ENCODE results near the gene TRAF3. TPM values are rescaled to one million over a fixed set of nuclear protein-coding genes. Genes with fewer than 3 reads are reported as not detected.

TRAF3 gene
- polyA plus RNA-seq, 1 of the 3 experiments (the other 2 are of a cell fraction) = 17.9 TPM

DNA sequence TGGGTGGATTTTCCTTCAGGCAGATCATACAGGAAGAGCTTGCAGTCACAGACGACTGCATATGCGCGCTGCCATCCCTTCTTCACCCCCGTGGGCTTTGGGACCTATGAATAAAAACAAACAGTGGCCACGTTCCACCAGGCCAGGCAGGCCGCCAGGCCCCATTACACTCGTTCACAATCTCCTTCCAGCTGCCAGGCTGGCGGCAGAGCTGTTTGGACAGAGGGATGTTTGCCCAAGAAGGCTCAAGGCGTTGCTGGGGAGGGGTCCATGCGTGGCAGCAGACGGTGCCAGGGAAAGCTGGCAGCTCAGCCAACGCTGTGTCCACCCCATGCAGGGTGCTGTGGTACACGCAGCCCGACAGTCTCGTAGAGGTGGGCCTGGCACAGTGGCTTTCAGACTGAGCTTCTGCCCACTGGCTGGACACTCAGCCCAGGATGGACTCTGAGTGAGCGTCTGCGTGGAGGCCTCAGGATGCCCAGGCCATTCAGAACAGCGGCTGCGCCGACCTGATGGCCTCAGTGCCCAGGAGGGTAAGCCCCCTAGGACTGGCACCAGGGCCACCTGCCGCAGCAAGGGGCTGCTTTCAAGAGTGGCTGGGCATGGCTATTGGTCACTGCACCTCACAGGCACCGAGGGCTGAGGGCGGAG lies 172.7 kb downstream of the TRAF3 start:
- H3K27ac ChIP-seq (ENCODE audit: low read depth in 2 of 2, low read length in 1 of 2) = peak overlapping the region in 1 of 2 experiments; percentile 24; a peak in 1 of 4 replicates
- no peaks in the 10 kb centered on the region for H3K79me2 ChIP-seq (ENCODE audit: insufficient read depth)
- no peaks in the 10 kb centered on the region for H3F3A ChIP-seq (replicated peaks; ENCODE audit: insufficient read depth)
- no peaks in the 10 kb centered on the region for H3K9me2 ChIP-seq
- no peak overlapping the region for H3K4me3 ChIP-seq (ENCODE audit: low read depth in 2 of 2, low read length in 1 of 2)
- no peak for DNase-seq
- peaks cover 0 to 3% of the 10 kb centered on the region in 2 experiments; a peak in 1 of 4 replicates for H3K4me1 ChIP-seq (ENCODE audit: control insufficient read depth in 1 of 2, insufficient read depth in 2 of 2, low read depth in 1 of 2, low read length in 1 of 2)
- no peaks in the 10 kb centered on the region for H3K9me3 ChIP-seq
- no peak for TF ChIP-seq EP300 (IDR thresholded peaks at IDR 0.05; ENCODE audit: borderline replicate concordance in 1 of 2, low read depth in 1 of 2, low read length in 1 of 2)
- TF ChIP-seq, protein P1, sequence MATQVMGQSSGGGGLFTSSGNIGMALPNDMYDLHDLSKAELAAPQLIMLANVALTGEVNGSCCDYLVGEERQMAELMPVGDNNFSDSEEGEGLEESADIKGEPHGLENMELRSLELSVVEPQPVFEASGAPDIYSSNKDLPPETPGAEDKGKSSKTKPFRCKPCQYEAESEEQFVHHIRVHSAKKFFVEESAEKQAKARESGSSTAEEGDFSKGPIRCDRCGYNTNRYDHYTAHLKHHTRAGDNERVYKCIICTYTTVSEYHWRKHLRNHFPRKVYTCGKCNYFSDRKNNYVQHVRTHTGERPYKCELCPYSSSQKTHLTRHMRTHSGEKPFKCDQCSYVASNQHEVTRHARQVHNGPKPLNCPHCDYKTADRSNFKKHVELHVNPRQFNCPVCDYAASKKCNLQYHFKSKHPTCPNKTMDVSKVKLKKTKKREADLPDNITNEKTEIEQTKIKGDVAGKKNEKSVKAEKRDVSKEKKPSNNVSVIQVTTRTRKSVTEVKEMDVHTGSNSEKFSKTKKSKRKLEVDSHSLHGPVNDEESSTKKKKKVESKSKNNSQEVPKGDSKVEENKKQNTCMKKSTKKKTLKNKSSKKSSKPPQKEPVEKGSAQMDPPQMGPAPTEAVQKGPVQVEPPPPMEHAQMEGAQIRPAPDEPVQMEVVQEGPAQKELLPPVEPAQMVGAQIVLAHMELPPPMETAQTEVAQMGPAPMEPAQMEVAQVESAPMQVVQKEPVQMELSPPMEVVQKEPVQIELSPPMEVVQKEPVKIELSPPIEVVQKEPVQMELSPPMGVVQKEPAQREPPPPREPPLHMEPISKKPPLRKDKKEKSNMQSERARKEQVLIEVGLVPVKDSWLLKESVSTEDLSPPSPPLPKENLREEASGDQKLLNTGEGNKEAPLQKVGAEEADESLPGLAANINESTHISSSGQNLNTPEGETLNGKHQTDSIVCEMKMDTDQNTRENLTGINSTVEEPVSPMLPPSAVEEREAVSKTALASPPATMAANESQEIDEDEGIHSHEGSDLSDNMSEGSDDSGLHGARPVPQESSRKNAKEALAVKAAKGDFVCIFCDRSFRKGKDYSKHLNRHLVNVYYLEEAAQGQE (IDR thresholded peaks at IDR 0.05; ENCODE audit: low read depth, low read length) = no peak
- TF ChIP-seq, protein P2, sequence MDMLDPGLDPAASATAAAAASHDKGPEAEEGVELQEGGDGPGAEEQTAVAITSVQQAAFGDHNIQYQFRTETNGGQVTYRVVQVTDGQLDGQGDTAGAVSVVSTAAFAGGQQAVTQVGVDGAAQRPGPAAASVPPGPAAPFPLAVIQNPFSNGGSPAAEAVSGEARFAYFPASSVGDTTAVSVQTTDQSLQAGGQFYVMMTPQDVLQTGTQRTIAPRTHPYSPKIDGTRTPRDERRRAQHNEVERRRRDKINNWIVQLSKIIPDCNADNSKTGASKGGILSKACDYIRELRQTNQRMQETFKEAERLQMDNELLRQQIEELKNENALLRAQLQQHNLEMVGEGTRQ (IDR thresholded peaks at IDR 0.05; ENCODE audit: borderline replicate concordance, low read depth, low read length) = no peak
- no peaks in the 10 kb centered on the region for H3K27me3 ChIP-seq (ENCODE audit: insufficient read depth)
- no peaks in the 10 kb centered on the region for H4K20me1 ChIP-seq (ENCODE audit: insufficient read depth)
- H3K4me2 ChIP-seq = no peak overlapping the region
- no peak overlapping the region for H2AFZ ChIP-seq (ENCODE audit: low read depth)
- H3K36me3 ChIP-seq (replicated peaks in 1 of 2; ENCODE audit: control insufficient read depth in 1 of 2, insufficient read depth in 2 of 2, low read length in 1 of 2) = peaks cover 49 to 87% of the 10 kb centered on the region in 2 experiments
- ChIA-PET POLR2A (no interaction called here), CTCF (interaction anchor here (1.6 kb wide), 1 partner anchor 9 kb away, joined by 3 read pairs; no protein-coding TSS in a partner anchor)
- no peak overlapping the region for H3K9ac ChIP-seq
- WGBS (ENCODE audit: low lambda C conversion rate) = 83% methylated on average over 9 of the region's 23 CpGs

DNA sequence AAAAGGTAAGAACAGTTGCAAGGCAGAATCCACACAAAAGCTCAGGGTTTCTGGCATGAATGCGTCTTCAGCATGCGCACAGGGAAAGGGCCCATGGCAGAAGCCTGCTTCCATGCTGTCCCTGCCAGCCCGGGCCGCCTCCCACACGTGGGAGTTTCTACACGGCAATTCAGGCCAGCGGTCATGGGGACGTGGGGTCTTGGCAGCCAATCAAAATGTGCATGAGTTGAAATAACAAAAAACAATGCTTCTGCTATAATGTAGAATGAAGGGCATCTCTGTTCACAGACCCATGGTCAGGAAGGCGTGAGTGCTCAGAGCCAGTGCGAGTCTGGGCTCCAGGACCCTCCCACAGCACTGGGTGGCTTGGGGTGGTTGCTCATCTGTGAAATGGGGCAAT lies 173.8 kb downstream of the TRAF3 start:
- Histone ChIP-seq H3K4me3 (ENCODE audit: low read depth in 2 of 2, low read length in 1 of 2) (no peak overlapping the region), H3K4me2 (no peak overlapping the region), H4K20me1 (ENCODE audit: insufficient read depth) (no peaks in the 10 kb centered on the region), H3K9me2 (no peaks in the 10 kb centered on the region), H3F3A (replicated peaks; ENCODE audit: insufficient read depth) (no peaks in the 10 kb centered on the region), H2AFZ (ENCODE audit: low read depth) (no peak overlapping the region), H3K27me3 (ENCODE audit: insufficient read depth) (no peaks in the 10 kb centered on the region), H3K79me2 (ENCODE audit: insufficient read depth) (no peaks in the 10 kb centered on the region), H3K9me3 (no peaks in the 10 kb centered on the region), H3K4me1 (ENCODE audit: control insufficient read depth in 1 of 2, insufficient read depth in 2 of 2, low read depth in 1 of 2, low read length in 1 of 2) (peaks cover 3 to 6% of the 10 kb centered on the region in 2 experiments; a peak in 1 of 4 replicates), H3K9ac (no peak overlapping the region), H3K27ac (ENCODE audit: low read depth in 2 of 2, low read length in 1 of 2) (no peak overlapping the region), H3K36me3 (replicated peaks in 1 of 2; ENCODE audit: control insufficient read depth in 1 of 2, insufficient read depth in 2 of 2, low read length in 1 of 2) (peaks cover 53 to 85% of the 10 kb centered on the region in 2 experiments)
- ChIA-PET POLR2A (no interaction called here), CTCF (interaction anchor here (1.6 kb wide), 1 partner anchor 10 kb away, joined by 3 read pairs; no protein-coding TSS in a partner anchor)
- no peak for DNase-seq
- TF ChIP-seq ELF1 (IDR thresholded peaks at IDR 0.05) (no peak), TAF1 (IDR thresholded peaks at IDR 0.05; ENCODE audit: borderline replicate concordance, low read depth, low read length) (no peak)
- 93% methylated on average over 10 of the region's 10 CpGs for WGBS (ENCODE audit: low lambda C conversion rate)

Measured in SK-N-SH (cell line).